Esophagus squamous epithelium (tissue), 4 donors: ENCODE measurements around the gene TMEM164.

ENCODE experiments used
- POLR2A ChIP-seq, 4 donors: fragments of 450-650 bp; IDR thresholded peaks; one replicate each; pipeline ENCODE4 v1.6.1; 2017; ENCODE audit warnings: antibody characterized with exemption in 4 of 4, mild to moderate bottlenecking in 4 of 4, moderate library complexity in 3 of 4
- TF ChIP-seq, protein P1 (sequence below), 6 experiments: fragments of 450-650 bp in 4 of 6; fragments of 200-600 bp in 2 of 6; sonication (generic) in 2 of 6; IDR thresholded peaks; one replicate each; pipeline ENCODE4 v1.5.1; 2016 to 2019; ENCODE audit warnings: antibody characterized with exemption in 6 of 6, mild to moderate bottlenecking in 4 of 6, moderate library complexity in 4 of 6

DNA sequence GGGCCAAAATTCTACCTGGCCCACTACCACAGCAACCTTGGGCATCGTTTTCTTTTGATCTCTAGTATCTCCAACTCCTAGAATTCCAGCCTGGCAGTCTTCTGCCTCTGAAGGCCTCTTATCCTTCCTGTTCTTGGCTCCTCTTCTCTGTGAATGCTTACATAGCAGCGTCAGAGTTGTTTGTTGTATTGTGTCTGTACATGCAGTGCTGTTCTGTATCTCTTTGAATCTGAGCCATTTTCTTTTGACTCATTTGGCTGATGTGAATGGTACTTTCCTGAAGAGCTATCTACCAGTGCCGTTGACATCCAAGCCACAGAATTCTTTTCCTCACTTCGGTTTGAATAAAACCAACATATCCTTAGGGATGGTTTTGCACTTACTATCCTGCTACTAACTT is 79.2 kb downstream of the TMEM164 start:
- TF ChIP-seq, protein P1, sequence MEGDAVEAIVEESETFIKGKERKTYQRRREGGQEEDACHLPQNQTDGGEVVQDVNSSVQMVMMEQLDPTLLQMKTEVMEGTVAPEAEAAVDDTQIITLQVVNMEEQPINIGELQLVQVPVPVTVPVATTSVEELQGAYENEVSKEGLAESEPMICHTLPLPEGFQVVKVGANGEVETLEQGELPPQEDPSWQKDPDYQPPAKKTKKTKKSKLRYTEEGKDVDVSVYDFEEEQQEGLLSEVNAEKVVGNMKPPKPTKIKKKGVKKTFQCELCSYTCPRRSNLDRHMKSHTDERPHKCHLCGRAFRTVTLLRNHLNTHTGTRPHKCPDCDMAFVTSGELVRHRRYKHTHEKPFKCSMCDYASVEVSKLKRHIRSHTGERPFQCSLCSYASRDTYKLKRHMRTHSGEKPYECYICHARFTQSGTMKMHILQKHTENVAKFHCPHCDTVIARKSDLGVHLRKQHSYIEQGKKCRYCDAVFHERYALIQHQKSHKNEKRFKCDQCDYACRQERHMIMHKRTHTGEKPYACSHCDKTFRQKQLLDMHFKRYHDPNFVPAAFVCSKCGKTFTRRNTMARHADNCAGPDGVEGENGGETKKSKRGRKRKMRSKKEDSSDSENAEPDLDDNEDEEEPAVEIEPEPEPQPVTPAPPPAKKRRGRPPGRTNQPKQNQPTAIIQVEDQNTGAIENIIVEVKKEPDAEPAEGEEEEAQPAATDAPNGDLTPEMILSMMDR (IDR thresholded peaks at IDR 0.05), result no peak
- TF ChIP-seq POLR2A (IDR thresholded peaks at IDR 0.05), result no peak
